T1000 (cell line): Measurements from ENCODE around the gene ISOC2.
"Not testable (repeated sequence)": the region's sequence is repeated elsewhere in the genome, so short reads cannot be mapped to it uniquely, and the experiment has no call there.

Experiments used
- DNase-seq: peaks from one replicate; lab custom pipeline; 2025; ENCODE audit warnings: mixed read lengths; lab: John Stamatoyannopoulos, UW

The ISOC2 gene, protein sequence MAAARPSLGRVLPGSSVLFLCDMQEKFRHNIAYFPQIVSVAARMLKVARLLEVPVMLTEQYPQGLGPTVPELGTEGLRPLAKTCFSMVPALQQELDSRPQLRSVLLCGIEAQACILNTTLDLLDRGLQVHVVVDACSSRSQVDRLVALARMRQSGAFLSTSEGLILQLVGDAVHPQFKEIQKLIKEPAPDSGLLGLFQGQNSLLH

GRCh38 chr19:55461259-55461973 is at the start of gene ISOC2:
TSS of gene ISOC2 (minus strand) at chr19:55461642. CDS start at chr19:55456486, 5,156 bp downstream.
- DNase-seq = peak; percentile 99

DNA sequence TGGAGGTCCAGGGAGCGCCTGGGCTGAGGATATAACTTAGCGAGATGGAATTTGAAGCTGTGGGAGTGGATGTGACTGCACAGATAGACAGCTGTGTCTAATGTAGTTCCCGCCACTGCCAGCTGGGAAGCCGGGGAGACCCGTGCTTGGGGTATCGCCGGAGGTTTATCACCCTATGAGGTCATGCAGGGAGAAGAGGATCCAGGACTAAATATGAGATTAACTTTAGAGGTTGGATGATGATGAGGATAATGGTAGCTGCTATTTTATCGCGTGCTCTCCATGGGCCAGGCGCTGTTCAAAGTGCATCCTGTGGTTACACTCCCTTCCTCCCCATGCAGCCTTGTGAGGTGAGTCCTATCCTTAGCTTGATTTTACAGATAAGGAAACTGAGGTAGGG is 46.7 kb upstream of the ISOC2 start:
- DNase-seq = no peak

DNA sequence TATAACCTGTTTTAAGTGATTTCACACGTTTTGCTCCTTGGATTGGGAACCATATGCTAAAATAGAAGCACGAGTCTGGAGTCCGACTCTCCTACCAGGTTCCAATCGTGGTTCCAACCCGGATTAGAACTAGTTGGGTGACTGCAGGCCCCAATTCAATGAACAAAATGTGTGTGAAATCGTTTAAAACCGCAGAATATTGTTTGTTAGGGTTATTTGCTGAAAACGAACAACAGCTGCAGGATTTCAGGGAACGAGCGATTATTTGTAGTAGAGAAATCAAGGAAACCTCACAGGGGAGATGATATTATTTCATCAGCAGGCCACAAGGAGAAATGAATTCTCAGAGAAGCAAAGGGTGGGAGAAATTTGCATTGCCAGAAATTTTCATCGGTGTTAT is 43.5 kb upstream of the ISOC2 start:
- no peak for DNase-seq

- no peak for DNase-seq
These were observed 42.8 kb upstream of the ISOC2 start for GRCh38 chr19:55504252-55504603.

DNA sequence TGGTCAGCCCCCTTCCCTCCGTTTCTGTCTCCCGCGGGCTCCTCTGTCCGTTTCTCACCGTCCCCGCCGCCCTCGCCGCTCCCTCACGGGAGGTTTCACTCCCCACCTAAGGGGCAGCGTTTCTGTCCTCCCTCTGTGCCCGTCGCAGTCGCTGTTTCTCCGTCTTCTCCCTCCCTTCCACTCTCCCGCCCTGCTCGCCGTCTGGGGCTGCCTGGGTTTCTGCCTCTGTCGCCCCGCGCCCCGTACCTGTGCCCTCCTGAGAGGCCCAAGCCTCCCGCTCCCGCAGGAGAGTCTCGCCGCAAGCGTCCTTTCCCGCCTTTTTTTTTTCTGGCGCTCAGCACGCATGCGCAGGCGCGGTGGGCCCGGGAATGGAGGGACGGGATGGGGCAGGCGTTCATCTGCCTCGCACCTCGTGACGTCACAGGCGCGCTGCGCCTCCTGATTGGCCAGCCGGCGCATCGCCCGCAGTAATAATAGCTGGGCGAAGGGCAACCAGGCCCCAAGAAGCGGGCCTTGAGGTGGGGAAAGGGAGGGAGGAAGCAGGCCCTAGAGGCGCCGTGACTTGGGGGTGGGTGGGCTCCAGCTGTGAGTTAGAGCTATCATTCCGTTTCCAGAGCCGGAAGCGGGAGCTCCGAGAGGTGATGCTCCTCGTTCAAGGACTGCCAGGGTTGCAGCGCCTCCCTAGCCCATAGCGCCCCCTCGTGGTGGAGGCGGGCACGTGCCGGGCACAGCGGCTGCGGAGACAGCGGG is 42.2 kb upstream of the ISOC2 start:
- peak; percentile 85 for DNase-seq

DNA sequence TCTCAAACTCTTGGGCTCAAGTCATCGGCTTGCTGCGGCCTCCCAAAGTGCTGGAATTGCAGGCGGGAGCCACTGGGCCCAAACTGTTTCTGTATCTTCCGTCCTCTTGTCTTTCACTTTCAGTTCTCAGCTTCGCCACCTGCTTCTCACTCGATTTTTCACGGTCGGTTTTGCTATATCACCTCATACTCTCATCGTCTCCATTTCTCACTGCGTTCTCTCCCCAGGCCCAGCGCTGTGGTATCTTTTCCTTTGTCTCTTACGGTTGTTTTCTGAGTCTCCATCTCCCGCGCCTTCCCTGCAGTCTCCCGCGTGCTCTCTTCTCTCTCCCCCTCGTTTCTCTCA is 41.7 kb upstream of the ISOC2 start:
- DNase-seq = no peak

DNA sequence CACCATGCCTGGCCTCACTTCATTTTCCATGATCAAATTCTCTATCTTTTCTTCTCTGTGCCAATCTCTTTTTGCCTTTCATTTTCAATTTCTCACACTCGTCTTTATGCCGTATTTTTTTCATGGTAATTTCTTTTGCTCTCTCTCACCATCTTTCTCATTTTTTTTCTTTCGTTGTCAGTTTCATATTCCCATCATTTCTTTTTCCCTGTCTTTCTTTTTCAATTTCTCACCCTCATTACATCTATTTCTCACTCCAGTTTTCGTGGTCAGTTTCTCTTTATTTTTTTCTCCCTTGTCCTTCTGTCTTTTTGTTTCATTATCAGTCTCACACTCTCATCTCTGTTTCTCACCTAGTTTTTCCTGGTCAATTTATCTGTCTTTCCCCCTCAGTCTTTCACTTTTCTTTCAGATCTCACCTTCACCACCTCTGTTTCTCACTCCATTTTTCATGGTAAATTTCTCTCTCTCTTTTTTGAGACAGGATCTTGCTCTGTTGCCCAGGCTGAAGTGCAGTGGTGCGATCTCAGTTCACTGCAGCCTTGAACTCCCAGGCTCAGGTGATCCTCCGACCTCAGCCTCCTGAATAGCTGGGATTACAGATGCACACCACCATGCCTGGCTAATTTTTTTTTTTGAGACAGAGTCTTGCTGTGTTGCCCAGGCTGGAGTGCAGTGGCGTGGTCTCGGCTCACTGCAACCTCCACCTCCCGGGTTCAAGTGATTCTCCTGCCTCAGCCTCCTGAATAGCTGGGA is 40.9 kb upstream of the ISOC2 start:
- DNase-seq = no peak

GRCh38 chr19:55500368-55500952 is 39.0 kb upstream of the ISOC2 start:
- DNase-seq = no peak

- DNase-seq = no peak
These were observed 36.9 kb upstream of the ISOC2 start for GRCh38 chr19:55498246-55498840.

- DNase-seq = no peak
These were observed 36.3 kb upstream of the ISOC2 start for GRCh38 chr19:55497763-55498162.

GRCh38 chr19:55496820-55497219 is 35.4 kb upstream of the ISOC2 start:
- not testable (repeated sequence) for DNase-seq

DNA sequence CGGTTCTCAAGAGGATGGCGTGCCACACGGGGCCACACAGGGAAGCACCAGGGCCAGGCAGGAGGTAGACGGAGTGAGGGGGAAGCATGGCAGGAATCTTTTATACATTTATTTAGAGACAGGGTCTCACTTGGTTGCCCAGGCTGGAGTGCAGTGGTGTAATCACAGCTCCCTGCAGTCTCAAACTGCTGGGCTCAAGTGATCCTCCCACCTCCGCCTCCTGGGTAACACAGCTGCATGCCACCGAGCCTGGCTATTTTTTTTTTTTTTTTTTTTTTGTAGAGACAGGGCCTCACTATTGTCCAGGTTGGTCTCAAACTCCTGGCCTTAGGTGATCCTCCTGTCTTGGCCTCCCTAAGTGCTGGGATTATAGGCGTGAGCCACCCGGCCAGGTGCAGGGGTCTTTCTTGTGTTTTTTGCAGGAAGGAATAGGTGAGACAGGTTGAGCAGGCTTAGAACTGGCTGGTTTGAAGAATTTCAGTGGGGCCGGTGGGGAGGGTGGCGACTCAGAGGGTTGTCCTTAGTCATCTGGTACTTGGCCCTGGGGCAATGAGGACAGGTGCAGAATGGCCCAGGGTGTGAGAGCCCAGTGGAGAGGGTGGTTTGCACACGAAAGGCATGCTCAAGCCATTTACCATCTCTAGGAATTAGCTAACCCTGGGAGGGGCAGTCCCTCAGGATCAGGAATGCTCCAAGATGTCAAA is 34.4 kb upstream of the ISOC2 start:
- DNase-seq = no peak

- no peak for DNase-seq
These were observed 32.8 kb upstream of the ISOC2 start for GRCh38 chr19:55494172-55494761.

DNA sequence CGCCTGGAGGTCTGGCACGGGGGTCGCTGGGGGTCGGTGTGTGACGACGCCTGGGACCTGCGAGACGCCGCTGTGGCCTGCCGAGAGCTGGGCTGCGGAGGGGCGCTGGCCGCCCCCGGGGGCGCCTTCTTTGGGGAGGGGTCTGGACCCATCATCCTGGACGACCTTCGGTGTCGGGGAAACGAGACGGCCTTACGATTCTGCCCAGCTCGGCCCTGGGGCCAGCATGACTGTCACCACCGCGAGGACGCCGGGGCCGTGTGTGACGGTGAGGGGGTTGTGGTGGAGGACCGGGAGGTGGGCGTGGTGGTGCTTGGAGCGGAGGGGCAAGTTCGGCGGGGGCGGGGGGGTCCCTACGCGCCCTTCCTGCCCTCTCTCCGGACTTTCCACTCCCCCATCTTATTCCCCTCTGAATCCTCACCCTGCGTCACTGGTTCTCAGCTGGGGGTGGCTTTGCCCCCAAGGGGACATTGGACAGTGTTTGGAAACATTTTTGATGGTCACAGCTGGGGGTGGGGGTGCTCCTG is 32.3 kb upstream of the ISOC2 start:
- no peak for DNase-seq

- DNase-seq = no peak
These were observed 31.7 kb upstream of the ISOC2 start for GRCh38 chr19:55493052-55493644.

DNA sequence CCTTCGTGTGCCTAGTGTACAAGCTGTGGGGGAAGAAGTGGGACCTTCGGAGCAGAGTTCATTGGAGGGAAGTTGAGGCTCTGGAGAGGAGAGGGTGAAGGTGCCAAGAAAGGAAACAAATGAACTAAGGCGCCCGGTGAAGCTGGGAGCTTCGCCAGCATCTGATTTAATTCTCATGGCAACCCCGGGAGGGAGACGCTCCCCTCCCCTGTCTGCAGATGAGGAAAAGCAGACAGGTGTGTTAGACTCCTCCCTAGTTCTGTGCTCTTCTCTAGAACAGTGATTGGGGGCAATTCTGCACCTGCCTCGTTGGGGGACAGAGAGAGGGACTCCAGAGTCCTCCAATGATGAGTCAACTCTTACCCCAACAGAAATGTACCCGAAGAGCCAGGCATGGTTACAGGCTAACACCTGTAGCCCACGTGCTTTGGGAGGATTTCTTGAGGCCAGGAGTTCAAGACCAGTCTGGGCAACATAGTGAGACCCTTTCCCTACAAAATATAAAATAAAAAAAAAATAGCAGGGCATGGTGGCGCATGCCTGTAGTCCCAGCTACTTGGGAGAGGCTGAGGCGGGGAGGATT is 31.0 kb upstream of the ISOC2 start:
- no peak for DNase-seq

DNA sequence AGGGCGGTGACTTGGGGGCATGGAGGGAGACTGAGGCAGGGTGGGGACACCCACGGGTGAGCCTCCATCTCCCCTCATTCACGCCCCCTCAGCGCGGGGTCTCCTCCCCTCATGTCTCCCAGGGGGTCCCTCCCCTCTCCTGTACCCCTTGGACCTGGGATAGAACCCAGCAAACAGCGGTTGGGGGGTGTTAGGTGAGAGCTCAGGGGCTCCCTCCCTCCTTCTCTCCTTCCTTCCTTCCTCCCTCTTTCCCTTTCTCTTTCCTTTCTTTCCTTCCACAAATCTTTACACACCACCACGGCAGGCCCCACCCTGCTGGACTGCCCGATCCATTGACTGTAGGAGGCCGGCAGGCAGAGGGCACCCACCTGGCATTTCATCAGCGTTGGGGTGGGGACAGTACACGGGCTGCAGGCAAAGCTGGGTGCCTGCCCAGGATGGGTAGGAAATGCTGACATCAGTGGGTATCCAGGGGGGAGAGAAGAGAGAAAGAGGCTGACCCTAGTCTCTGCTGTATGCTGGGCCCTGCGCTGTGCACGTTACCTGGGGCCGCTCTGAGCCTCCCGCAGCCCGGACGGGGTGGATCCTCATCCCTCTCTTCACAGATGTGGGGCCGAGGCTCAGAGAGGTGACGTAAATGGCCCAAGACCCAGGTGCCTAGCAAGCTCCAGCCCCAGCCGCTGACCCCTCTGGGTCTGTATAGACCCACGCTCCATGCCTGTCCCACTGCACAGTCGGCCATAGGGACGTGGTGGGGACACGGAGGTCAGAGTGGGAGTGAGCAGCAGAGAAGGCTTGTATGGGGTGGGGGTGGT is 30.3 kb upstream of the ISOC2 start:
- DNase-seq = no peak

DNA sequence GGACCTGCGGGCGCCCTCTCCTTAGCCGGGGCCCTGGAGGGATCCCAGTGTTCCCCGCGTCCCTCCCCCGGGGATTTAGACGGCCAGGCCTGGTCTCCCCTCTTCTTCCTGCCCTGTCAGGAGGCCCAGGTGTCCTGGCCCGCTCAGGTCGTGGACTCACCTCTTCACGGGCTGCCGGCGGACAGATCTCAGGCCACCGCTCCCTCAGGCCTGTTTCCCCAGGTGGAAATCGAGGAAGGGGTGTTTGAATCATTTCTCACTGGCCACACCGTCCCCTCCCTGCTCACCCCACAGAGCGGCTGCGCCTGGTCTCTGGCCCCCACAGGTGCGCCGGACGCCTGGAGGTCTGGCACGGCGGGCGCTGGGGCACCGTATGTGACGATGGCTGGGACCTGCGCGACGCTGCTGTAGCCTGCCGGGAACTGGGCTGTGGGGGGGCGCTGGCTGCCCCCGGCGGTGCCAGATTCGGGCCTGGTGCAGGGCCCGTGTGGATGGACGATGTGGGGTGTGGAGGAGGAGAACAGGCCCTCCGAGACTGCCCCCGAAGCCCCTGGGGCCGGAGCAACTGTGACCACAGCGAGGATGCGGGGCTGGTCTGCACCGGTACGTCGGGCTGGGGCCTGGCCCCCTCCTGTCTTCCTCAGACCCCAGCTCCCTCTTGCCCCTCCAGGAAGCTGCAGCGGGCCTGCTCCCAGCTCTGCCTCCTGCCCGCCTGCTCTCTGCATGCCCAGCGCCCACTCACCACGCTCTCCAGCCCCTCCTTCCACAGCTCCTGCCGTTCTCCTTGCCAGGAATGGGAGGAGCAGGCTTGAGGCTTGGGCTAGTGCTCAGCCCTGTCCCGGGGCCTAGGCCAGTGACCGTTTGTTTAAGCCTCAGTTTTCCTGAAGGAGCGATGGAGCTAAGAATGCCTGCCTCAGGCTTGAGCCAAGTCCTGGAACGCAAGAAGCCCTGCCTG is 29.3 kb upstream of the ISOC2 start:
- DNase-seq = no peak
